ENCODE data around the gene C16orf78.

Gene C16orf78

GRCh38 chr16:49352892-49353291 is 20.7 kb upstream of the C16orf78 start:
- CTCF ChIA-PET = interaction anchor here (1.0 to 6.9 kb wide), 7 partner anchors 12 to 695 kb away, joined by 3 to 92 read pairs (median 4); no protein-coding TSS in a partner anchor
- peak; percentile 28 for TF ChIP-seq CTCF (IDR thresholded peaks at IDR 0.05; ENCODE audit: insufficient read depth, low read length, missing control alignments)
- DNase-seq (ENCODE audit: low read depth, low spot score) = no peak
- POLR2A ChIA-PET = no interaction called here
- H3K4me3 ChIP-seq (ENCODE audit: low read depth, low read length) = no peak overlapping the region

GRCh38 chr16:49353680-49354079 is 19.9 kb upstream of the C16orf78 start:
- no peak for DNase-seq (ENCODE audit: low read depth, low spot score)
- ChIA-PET POLR2A (no interaction called here), CTCF (interaction anchor here (0.6 to 6.9 kb wide), 4 partner anchors 659 to 696 kb away, joined by 3 to 92 read pairs (median 4); no protein-coding TSS in a partner anchor)
- H3K4me3 ChIP-seq (ENCODE audit: low read depth, low read length) = no peak overlapping the region
- no peak for TF ChIP-seq CTCF (IDR thresholded peaks at IDR 0.05; ENCODE audit: insufficient read depth, low read length, missing control alignments)

GRCh38 chr16:49354101-49354500 is 19.5 kb upstream of the C16orf78 start:
- CTCF ChIA-PET = interaction anchor here (1.6 to 6.9 kb wide), 3 partner anchors 662 to 696 kb away, joined by 3 to 92 read pairs (median 6); no protein-coding TSS in a partner anchor
- no peak for TF ChIP-seq CTCF (IDR thresholded peaks at IDR 0.05; ENCODE audit: insufficient read depth, low read length, missing control alignments)

GRCh38 chr16:49354991-49355390 is 18.6 kb upstream of the C16orf78 start:
- CTCF ChIA-PET = interaction anchor here (1.6 to 1.7 kb wide), 2 partner anchors 493 to 668 kb away, joined by 4 to 6 read pairs; no protein-coding TSS in a partner anchor

More at GRCh38 chr16:49354101-49354500, 19.5 kb upstream of the C16orf78 start:
- DNase-seq (ENCODE audit: low read depth, low spot score) = no peak
- H3K4me3 ChIP-seq (ENCODE audit: low read depth, low read length) = no peak overlapping the region
- POLR2A ChIA-PET = no interaction called here

GRCh38 chr16:49355933-49356665 is 17.5 kb upstream of the C16orf78 start:
- no peak overlapping the region for H3K4me3 ChIP-seq (ENCODE audit: low read depth, low read length)
- no peak for DNase-seq (ENCODE audit: low read depth, low spot score)
- POLR2A ChIA-PET = no interaction called here
- no peak for TF ChIP-seq CTCF (IDR thresholded peaks at IDR 0.05; ENCODE audit: insufficient read depth, low read length, missing control alignments)
- CTCF ChIA-PET = interaction anchor here (1.6 to 1.9 kb wide), 3 partner anchors 494 to 669 kb away, joined by 4 to 6 read pairs (median 6); no protein-coding TSS in a partner anchor

More at GRCh38 chr16:49354991-49355390, 18.6 kb upstream of the C16orf78 start:
- no peak for DNase-seq (ENCODE audit: low read depth, low spot score)
- POLR2A ChIA-PET = no interaction called here
- no peak for TF ChIP-seq CTCF (IDR thresholded peaks at IDR 0.05; ENCODE audit: insufficient read depth, low read length, missing control alignments)
- H3K4me3 ChIP-seq (ENCODE audit: low read depth, low read length) = no peak overlapping the region

GRCh38 chr16:49356728-49357488 is 16.7 kb upstream of the C16orf78 start:
- H3K4me3 ChIP-seq (ENCODE audit: low read depth, low read length) = no peak overlapping the region
- ChIA-PET CTCF (interaction anchor here (0.9 to 1.9 kb wide), 2 partner anchors 14 to 670 kb away, joined by 3 to 6 read pairs; no protein-coding TSS in a partner anchor), POLR2A (no interaction called here)
- DNase-seq (ENCODE audit: low read depth, low spot score) = no peak
- TF ChIP-seq CTCF (IDR thresholded peaks at IDR 0.05; ENCODE audit: insufficient read depth, low read length, missing control alignments) = no peak
